VCaP (cell line): ENCODE results near the gene AP3B2.

Experiments used
- H3K27ac ChIP-seq: fragments of 450-650 bp; 2 replicates; pipeline ENCODE4 v1.5.1; 2017
- CTCF ChIP-seq: fragments of 450-650 bp; conservative IDR thresholded peaks from 2 replicates; pipeline ENCODE4 v1.5.1; 2017; ENCODE audit warnings: mild to moderate bottlenecking, moderate library complexity

AP3B2 gene

GRCh38 chr15:82739086-82739485 lies 29.4 kb upstream of the AP3B2 start:
- no peak overlapping the region for H3K27ac ChIP-seq
- TF ChIP-seq CTCF: no peak

- no peak overlapping the region for H3K27ac ChIP-seq
- no peak for TF ChIP-seq CTCF
Measured at GRCh38 chr15:82737975-82738374, 28.3 kb upstream of the AP3B2 start.

DNA sequence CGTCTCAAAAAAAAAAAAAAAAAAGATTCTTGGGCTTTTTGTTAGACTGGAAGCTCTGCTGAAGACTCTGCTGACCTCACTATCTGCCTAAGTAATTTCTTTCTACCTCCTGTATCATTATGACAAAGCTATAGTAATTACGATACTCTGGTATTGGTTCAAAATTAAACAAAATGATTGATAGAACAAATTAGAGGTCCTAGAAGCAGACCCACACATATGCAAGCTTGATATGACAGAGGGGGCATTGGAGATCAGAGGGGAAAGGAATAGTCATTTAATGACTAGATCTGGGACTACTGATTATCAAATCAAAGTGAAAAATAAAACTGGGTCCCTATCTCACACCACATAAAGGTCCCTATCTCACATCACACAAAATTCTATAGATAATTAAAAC lies 21.9 kb upstream of the AP3B2 start:
- TF ChIP-seq CTCF: no peak

DNA sequence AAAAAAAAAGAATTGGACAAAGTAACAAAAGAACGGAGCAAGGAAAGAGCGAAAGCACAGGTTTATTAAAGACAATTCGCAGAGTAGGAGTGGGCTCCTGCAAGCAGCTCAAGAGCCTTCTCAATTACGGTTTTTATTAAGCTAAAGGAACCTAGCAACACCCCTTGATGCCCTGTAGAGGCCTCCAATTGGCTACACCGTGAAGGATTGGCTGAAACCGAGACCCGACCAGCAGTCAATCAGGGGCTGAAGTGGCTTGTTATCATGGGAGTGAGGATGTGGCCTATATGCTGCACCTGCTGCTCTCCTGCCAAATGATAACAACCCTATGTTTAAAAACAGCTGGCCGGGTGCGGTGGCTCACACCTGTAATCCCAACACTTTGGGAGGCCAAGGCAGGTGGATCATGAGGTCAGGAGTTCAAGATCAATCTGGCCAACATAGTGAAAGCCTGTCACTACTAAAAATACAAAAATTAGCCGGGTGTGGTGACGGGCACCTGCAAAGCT lies 20.4 kb upstream of the AP3B2 start:
- TF ChIP-seq CTCF: no peak
- H3K27ac ChIP-seq: no peak overlapping the region

More for the DNA sequence above, 21.9 kb upstream of the AP3B2 start:
- H3K27ac ChIP-seq: no peak overlapping the region

GRCh38 chr15:82726816-82727215 lies 17.1 kb upstream of the AP3B2 start:
- H3K27ac ChIP-seq: no peak overlapping the region
- no peak for TF ChIP-seq CTCF

DNA sequence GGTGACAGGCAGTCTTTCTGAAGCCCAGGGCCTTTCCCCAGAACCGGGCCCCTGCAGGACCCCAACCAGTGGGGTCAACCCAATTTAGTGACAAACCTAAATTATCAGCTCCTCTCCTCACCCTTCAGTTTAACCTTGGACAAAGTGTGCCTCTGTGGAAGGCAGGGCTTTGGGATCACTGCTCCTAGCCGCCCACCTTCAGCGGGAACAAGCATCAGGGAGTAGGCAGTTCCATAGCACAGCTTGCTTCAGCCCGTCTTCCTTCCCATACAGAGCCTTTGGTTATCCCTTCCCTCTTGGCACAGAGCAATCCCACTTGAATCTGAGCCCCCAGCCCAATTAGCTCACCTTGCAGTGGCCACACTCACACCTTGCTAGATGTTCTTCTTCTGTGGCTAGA lies 5.3 kb upstream of the AP3B2 start:
- TF ChIP-seq CTCF: no peak
- no peak overlapping the region for H3K27ac ChIP-seq

GRCh38 chr15:82714016-82714415 lies 4.3 kb upstream of the AP3B2 start:
- no peak for TF ChIP-seq CTCF
- no peak overlapping the region for H3K27ac ChIP-seq
